Suprapubic skin (tissue), 4 donors: ENCODE results near the gene ANKMY1. TPM values are rescaled to one million over a fixed set of nuclear protein-coding genes. Genes with fewer than 3 reads are reported as not detected.

Experiments
- DNase-seq, 2 donors: peaks; one replicate each; pipeline ENCODE4 v3.0.0-alpha.2; 2019; ENCODE audit warnings: low spot score in 2 of 2
- H3K27ac ChIP-seq: fragments of 200-600 bp; sonication (generic); one replicate; pipeline ENCODE4 v1.5.1; 2019
- H3K27me3 ChIP-seq: fragments of 200-600 bp; sonication (generic); one replicate; pipeline ENCODE4 v1.5.1; 2019
- H3K36me3 ChIP-seq: fragments of 200-600 bp; sonication (generic); one replicate; pipeline ENCODE4 v1.5.1; 2019
- H3K4me1 ChIP-seq: fragments of 200-600 bp; sonication (generic); one replicate; pipeline ENCODE4 v1.5.1; 2019
- H3K4me3 ChIP-seq: fragments of 200-600 bp; sonication (generic); one replicate; pipeline ENCODE4 v1.5.1; 2019; ENCODE audit warnings: mild to moderate bottlenecking
- H3K9me3 ChIP-seq: fragments of 200-600 bp; sonication (generic); one replicate; pipeline ENCODE4 v1.5.1; 2019
- EP300 ChIP-seq: sonication (generic); formaldehyde crosslinking; IDR thresholded peaks from one replicate; pipeline ENCODE4 v1.6.1; 2017; ENCODE audit warnings: antibody characterized with exemption
- POLR2A ChIP-seq, 2 donors: fragments of 450-650 bp; IDR thresholded peaks; one replicate each; pipeline ENCODE4 v1.6.1; 2017; ENCODE audit warnings: antibody characterized with exemption in 2 of 2, mild to moderate bottlenecking in 2 of 2, moderate library complexity in 2 of 2
- POLR2AphosphoS5 ChIP-seq, 3 donors: sonication (generic); formaldehyde crosslinking; IDR thresholded peaks; one replicate each; pipeline ENCODE4 v1.6.1; 2017; ENCODE audit warnings: antibody characterized with exemption in 3 of 3
- WGBS: methylation state at CpG from one replicate; pipeline ENCODE4 v1.1.5; 2018; 5-methylcytosine and 5-hydroxymethylcytosine counted together
- total RNA-seq, 4 donors: library from RNA; depleted of rRNA; stranded (reverse); fragments of >200 nt; gene quantifications; one replicate each; pipeline ENCODE4 v1.1.0, GENCODE V29; 2016
- TF ChIP-seq, protein P1 (sequence below), 2 donors: fragments of 200-600 bp in 1 of 2; fragments of 450-650 bp in 1 of 2; sonication (generic) in 1 of 2; IDR thresholded peaks; one replicate each; pipeline ENCODE4 v1.5.1; 2016 to 2019; ENCODE audit warnings: antibody characterized with exemption in 2 of 2, mild to moderate bottlenecking in 1 of 2, moderate library complexity in 1 of 2

ANKMY1 gene
- total RNA-seq, 4 donors from 2014 or later = 12.2 to 52.1 (median 23.0) TPM

GRCh38 chr2:240431661-240432424, 125.9 kb downstream of the ANKMY1 start:
- H3K27me3 ChIP-seq = peaks cover 6% of the 10 kb centered on the region
- H3K27ac ChIP-seq = no peak overlapping the region
- no peak overlapping the region for H3K4me3 ChIP-seq
- peak; percentile 42 to 60 for DNase-seq
- no peaks in the 10 kb centered on the region for H3K9me3 ChIP-seq
- peaks cover 40% of the 10 kb centered on the region for H3K4me1 ChIP-seq
- no peaks in the 10 kb centered on the region for H3K36me3 ChIP-seq
- TF ChIP-seq POLR2AphosphoS5 (IDR thresholded peaks at IDR 0.05) = no peak
- 86% methylated on average over 9 of the region's 12 CpGs for WGBS

DNA sequence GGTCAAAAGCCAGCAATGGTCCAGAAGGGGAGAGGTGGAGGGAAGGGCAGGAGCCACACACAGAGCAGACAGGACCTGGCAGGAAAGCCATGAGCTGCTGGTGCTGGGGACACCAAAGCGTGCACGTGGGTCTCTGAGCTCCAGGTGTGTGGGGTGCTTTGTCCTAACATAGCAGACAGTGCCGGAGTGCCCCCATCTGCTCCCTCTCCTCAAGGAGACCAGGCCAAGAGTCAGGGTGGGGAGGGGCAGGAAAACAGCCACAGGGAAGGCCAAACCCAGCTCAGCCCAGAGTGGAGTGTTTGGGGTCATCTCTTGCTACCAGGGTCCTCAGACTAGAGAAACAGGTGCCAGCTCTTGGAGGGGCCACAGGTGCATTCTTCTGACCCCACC, 126.5 kb downstream of the ANKMY1 start:
- DNase-seq = peak; percentile 50 to 64
- Histone ChIP-seq H3K36me3 (no peaks in the 10 kb centered on the region), H3K4me1 (peaks cover 34% of the 10 kb centered on the region), H3K9me3 (no peaks in the 10 kb centered on the region), H3K4me3 (no peak overlapping the region), H3K27me3 (peaks cover under 1% of the 10 kb centered on the region), H3K27ac (no peak overlapping the region)
- TF ChIP-seq POLR2A (IDR thresholded peaks at IDR 0.05) (no peak), EP300 (no peak), POLR2AphosphoS5 (IDR thresholded peaks at IDR 0.05) (no peak)
- TF ChIP-seq, protein P1, sequence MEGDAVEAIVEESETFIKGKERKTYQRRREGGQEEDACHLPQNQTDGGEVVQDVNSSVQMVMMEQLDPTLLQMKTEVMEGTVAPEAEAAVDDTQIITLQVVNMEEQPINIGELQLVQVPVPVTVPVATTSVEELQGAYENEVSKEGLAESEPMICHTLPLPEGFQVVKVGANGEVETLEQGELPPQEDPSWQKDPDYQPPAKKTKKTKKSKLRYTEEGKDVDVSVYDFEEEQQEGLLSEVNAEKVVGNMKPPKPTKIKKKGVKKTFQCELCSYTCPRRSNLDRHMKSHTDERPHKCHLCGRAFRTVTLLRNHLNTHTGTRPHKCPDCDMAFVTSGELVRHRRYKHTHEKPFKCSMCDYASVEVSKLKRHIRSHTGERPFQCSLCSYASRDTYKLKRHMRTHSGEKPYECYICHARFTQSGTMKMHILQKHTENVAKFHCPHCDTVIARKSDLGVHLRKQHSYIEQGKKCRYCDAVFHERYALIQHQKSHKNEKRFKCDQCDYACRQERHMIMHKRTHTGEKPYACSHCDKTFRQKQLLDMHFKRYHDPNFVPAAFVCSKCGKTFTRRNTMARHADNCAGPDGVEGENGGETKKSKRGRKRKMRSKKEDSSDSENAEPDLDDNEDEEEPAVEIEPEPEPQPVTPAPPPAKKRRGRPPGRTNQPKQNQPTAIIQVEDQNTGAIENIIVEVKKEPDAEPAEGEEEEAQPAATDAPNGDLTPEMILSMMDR (IDR thresholded peaks at IDR 0.05) = no peak
- WGBS = 80% methylated on average over 3 of the region's 3 CpGs

- 100% methylated on average over 1 of the region's 5 CpGs for WGBS
- Histone ChIP-seq H3K4me3 (no peak overlapping the region), H3K27ac (no peak overlapping the region), H3K9me3 (no peaks in the 10 kb centered on the region), H3K4me1 (peaks cover 28% of the 10 kb centered on the region), H3K36me3 (no peaks in the 10 kb centered on the region), H3K27me3 (no peaks in the 10 kb centered on the region)
- TF ChIP-seq, protein P1 (IDR thresholded peaks at IDR 0.05) = no peak
- no peak for TF ChIP-seq POLR2A (IDR thresholded peaks at IDR 0.05)
- TF ChIP-seq POLR2AphosphoS5 (IDR thresholded peaks at IDR 0.05) = no peak
- TF ChIP-seq EP300 = no peak
- DNase-seq = peak; percentile 36 to 52
Observed at GRCh38 chr2:240430595-240430994, 127.2 kb downstream of the ANKMY1 start.

GRCh38 chr2:240429872-240430491, 127.8 kb downstream of the ANKMY1 start:
- H3K36me3 ChIP-seq = no peaks in the 10 kb centered on the region
- TF ChIP-seq, protein P1 (IDR thresholded peaks at IDR 0.05) = no peak
- TF ChIP-seq EP300 = no peak
- TF ChIP-seq POLR2AphosphoS5 (IDR thresholded peaks at IDR 0.05) = no peak
- no peak for TF ChIP-seq POLR2A (IDR thresholded peaks at IDR 0.05)
- no peaks in the 10 kb centered on the region for H3K27me3 ChIP-seq
- WGBS = 87% methylated on average over 8 of the region's 14 CpGs
- peaks cover 27% of the 10 kb centered on the region for H3K4me1 ChIP-seq
- DNase-seq = peak; percentile 46 to 56
- no peak overlapping the region for H3K4me3 ChIP-seq
- H3K9me3 ChIP-seq = no peaks in the 10 kb centered on the region
- H3K27ac ChIP-seq = no peak overlapping the region

Other genes with a start within 250 kb of the ANKMY1 start
- gene GPC1, start 122.3 kb downstream of the ANKMY1 start, total RNA-seq = 100 to 1,000 TPM; 130 to 164 (median 145) TPM
- gene DUSP28, start 2.4 kb upstream of the ANKMY1 start, total RNA-seq = 10 to 100 TPM in 1 of 4 donors, 1 to 10 TPM in 3; 6.3 to 10.4 (median 8.3) TPM
- 100 to 1,000 TPM in 1 of 4 donors, 10 to 100 TPM in 3; 70.8 to 104 (median 72.6) TPM for gene RNPEPL1, start 10.5 kb upstream of the ANKMY1 start, total RNA-seq
- gene CAPN10, start 28.7 kb upstream of the ANKMY1 start, total RNA-seq = 10 to 100 TPM; 31.3 to 73.6 (median 37.9) TPM
- gene GPR35, start 67.5 kb upstream of the ANKMY1 start, total RNA-seq = 1 to 10 TPM; 1.4 to 7.5 (median 2.5) TPM
- gene AQP12B, start 124.9 kb upstream of the ANKMY1 start, total RNA-seq = not detected
- not detected for gene AQP12A, start 133.9 kb upstream of the ANKMY1 start, total RNA-seq